ENCODE measurements around the gene TOP2A.

GRCh38 chr17:40350689-40351358 is 66.9 kb downstream of the TOP2A start:
- TF ChIP-seq BHLHE40 (IDR thresholded peaks at IDR 0.05; ENCODE audit: borderline replicate concordance) (no peak), HDGF (IDR thresholded peaks at IDR 0.05; ENCODE audit: borderline replicate concordance) (no peak), FOXA1 (IDR thresholded peaks at IDR 0.05) (no peak), FOXM1 (IDR thresholded peaks at IDR 0.05; ENCODE audit: borderline replicate concordance) (no peak), ZNF384 (IDR thresholded peaks at IDR 0.05) (no peak), SP1 (IDR thresholded peaks at IDR 0.05) (no peak), TARDBP (IDR thresholded peaks at IDR 0.05) (no peak), FOXK2 (IDR thresholded peaks at IDR 0.05) (no peak), NFRKB (IDR thresholded peaks at IDR 0.05) (no peak), CTBP1 (IDR thresholded peaks at IDR 0.05; ENCODE audit: borderline replicate concordance) (no peak), ARNT (IDR thresholded peaks at IDR 0.05) (no peak)

All from HEK293T (cell line).